Thyroid gland (tissue), 4 donors: ENCODE data around the gene ALOXE3.

Source experiments
- POLR2A ChIP-seq, 2 donors: fragments of 450-650 bp; IDR thresholded peaks; one replicate each; pipeline ENCODE4 v1.6.1; 2017; ENCODE audit warnings: antibody characterized with exemption in 2 of 2, mild to moderate bottlenecking in 2 of 2, moderate library complexity in 1 of 2
- TF ChIP-seq, protein P1 (sequence below), 6 experiments: fragments of 200-600 bp in 3 of 6; fragments of 450-650 bp in 3 of 6; sonication (generic) in 3 of 6; IDR thresholded peaks; one replicate each; pipeline ENCODE4 v1.5.1; 2016 to 2019; ENCODE audit warnings: antibody characterized with exemption in 6 of 6, mild to moderate bottlenecking in 2 of 6, inconsistent platforms in 1 of 6, moderate library complexity in 1 of 6

DNA sequence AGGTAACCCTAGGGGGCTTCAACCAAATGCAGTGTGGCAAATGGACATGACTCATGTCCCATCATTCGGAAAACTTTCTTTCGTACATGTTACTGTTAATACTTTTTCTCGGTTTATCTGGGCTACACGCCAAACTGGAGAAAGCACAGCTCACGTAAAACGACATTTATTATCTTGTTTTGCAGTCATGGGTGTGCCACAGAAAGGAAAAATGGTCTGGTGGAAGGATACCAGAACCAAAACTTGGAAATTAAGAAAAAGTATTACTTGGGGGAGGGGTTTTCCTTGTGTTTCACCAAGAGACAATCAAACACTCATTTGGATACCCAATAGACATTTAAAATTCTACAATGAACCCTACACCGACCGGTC is 55.9 kb downstream of the ALOXE3 start:
- TF ChIP-seq, protein P1, sequence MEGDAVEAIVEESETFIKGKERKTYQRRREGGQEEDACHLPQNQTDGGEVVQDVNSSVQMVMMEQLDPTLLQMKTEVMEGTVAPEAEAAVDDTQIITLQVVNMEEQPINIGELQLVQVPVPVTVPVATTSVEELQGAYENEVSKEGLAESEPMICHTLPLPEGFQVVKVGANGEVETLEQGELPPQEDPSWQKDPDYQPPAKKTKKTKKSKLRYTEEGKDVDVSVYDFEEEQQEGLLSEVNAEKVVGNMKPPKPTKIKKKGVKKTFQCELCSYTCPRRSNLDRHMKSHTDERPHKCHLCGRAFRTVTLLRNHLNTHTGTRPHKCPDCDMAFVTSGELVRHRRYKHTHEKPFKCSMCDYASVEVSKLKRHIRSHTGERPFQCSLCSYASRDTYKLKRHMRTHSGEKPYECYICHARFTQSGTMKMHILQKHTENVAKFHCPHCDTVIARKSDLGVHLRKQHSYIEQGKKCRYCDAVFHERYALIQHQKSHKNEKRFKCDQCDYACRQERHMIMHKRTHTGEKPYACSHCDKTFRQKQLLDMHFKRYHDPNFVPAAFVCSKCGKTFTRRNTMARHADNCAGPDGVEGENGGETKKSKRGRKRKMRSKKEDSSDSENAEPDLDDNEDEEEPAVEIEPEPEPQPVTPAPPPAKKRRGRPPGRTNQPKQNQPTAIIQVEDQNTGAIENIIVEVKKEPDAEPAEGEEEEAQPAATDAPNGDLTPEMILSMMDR (IDR thresholded peaks at IDR 0.05): no peak
- TF ChIP-seq POLR2A (IDR thresholded peaks at IDR 0.05): no peak
